A673 (cell line): ENCODE measurements around the gene CLDND2. TPM values are rescaled to one million over a fixed set of nuclear protein-coding genes. Genes with fewer than 3 reads are reported as not detected.

Source experiments
- BruUV-seq: library from RNA; stranded (reverse); fragments of 400-500 nt; replicated peaks from 2 replicates; lab custom pipeline; 2021; lab: Mats Ljungman, UMichigan
- CTCF ChIA-PET: fragments of 300-600 bp; sonication (Branson Sonifier 250); formaldehyde crosslinking; loops from one replicate; lab custom pipeline; 2022; ENCODE audit warnings: antibody characterized with exemption; lab: Charles Lee
- POLR2A ChIA-PET: fragments of 300-600 bp; sonication (Branson Sonifier 250); formaldehyde crosslinking; loops from one replicate; lab custom pipeline; 2022; ENCODE audit warnings: antibody characterized with exemption; ENCODE audit not compliant: low non-redundant PET; lab: Charles Lee
- DNase-seq: peaks from one replicate; pipeline ENCODE4 v3.0.0-alpha.2; 2015; ENCODE audit warnings: low spot score
- H3K27ac ChIP-seq: fragments of 200-600 bp; sonication (generic); 2 replicates; pipeline ENCODE4 v1.5.1; 2016; ENCODE audit warnings: mixed run types, low read depth, mild to moderate bottlenecking, mixed read lengths, antibody characterized with exemption, low read length; ENCODE audit not compliant: poor library complexity, severe bottlenecking
- H3K27me3 ChIP-seq: fragments of 200-600 bp; sonication (generic); replicated peaks from 2 replicates; pipeline ENCODE4 v1.6.1; 2017; ENCODE audit warnings: mixed run types, low read depth, mild to moderate bottlenecking, mixed read lengths, antibody characterized with exemption, low read length; ENCODE audit not compliant: insufficient read depth, poor library complexity
- H3K36me3 ChIP-seq: fragments of 200-600 bp; sonication (generic); 2 replicates; pipeline ENCODE4 v1.6.1; 2016; ENCODE audit warnings: mixed run types, mild to moderate bottlenecking, mixed read lengths, antibody characterized with exemption, low read length; ENCODE audit not compliant: insufficient read depth, poor library complexity, severe bottlenecking
- H3K4me1 ChIP-seq: fragments of 200-600 bp; sonication (generic); 2 replicates; pipeline ENCODE4 v1.6.1; 2017; ENCODE audit warnings: mixed run types, mild to moderate bottlenecking, mixed read lengths, antibody characterized with exemption, low read length; ENCODE audit not compliant: insufficient read depth, poor library complexity, severe bottlenecking
- H3K4me3 ChIP-seq: fragments of 200-600 bp; sonication (generic); 2 replicates; pipeline ENCODE4 v1.5.1; 2016; ENCODE audit warnings: low read depth, mixed run types, mild to moderate bottlenecking, mixed read lengths, low read length; ENCODE audit not compliant: poor library complexity, severe bottlenecking
- H3K9me3 ChIP-seq: fragments of 200-600 bp; sonication (generic); 2 replicates; pipeline ENCODE4 v1.6.1; 2016; ENCODE audit warnings: mixed run types, low read depth, mild to moderate bottlenecking, mixed read lengths, antibody characterized with exemption, low read length; ENCODE audit not compliant: poor library complexity, severe bottlenecking
- CTCF ChIP-seq: fragments of 300-800, 200-600 bp; sonication (generic); conservative IDR thresholded peaks from 2 replicates; pipeline ENCODE4 v1.5.1; 2017; ENCODE audit warnings: low read depth, mild to moderate bottlenecking, antibody characterized with exemption, low read length, moderate library complexity, mixed read lengths
- EZH2 ChIP-seq: fragments of 200-600 bp; sonication (generic); IDR thresholded peaks from 2 replicates; pipeline ENCODE4 v1.6.1; 2017; ENCODE audit warnings: borderline replicate concordance, low read depth, mild to moderate bottlenecking, mixed read lengths, antibody characterized with exemption, low read length; ENCODE audit not compliant: poor library complexity, severe bottlenecking
- intact Hi-C: fragments of 100-400 bp; cut with micrococcal nuclease; formaldehyde crosslinking; loops from one replicate; pipeline ENCODE4 v1.10.0; 2022; ENCODE audit not compliant: unreplicated experiment
- total RNA-seq: library from RNA; stranded (reverse); gene quantifications from 2 replicates; pipeline ENCODE4 v1.2.3, GENCODE V29; 2021

CLDND2 gene
- total RNA-seq, 1 experiment from 2014 or later, result not detected

- Histone ChIP-seq H3K27me3 (no peaks in the 10 kb centered on the region), H3K4me1 (peaks cover 10% of the 10 kb centered on the region), H3K27ac (no peak overlapping the region), H3K36me3 (no peaks in the 10 kb centered on the region), H3K4me3 (no peak overlapping the region), H3K9me3 (no peaks in the 10 kb centered on the region)
- BruUV-seq, result no TSS peak
- DNase-seq, result no peak
- CTCF ChIA-PET, result interaction anchor here (1.1 kb wide), 1 partner anchor 81 kb away, joined by 3 read pairs; no protein-coding TSS in a partner anchor
- TF ChIP-seq EZH2 (no peak), CTCF (no peak)
- intact Hi-C loops, result no loop called here
- POLR2A ChIA-PET, result no interaction called here
Measured at GRCh38 chr19:51391073-51391611, 22.3 kb upstream of the CLDND2 start.

- TF ChIP-seq EZH2 (no peak), CTCF (no peak)
- no peaks in the 10 kb centered on the region for H3K36me3 ChIP-seq
- no peak overlapping the region for H3K27ac ChIP-seq
- DNase-seq, result no peak
- CTCF ChIA-PET, result no interaction called here
- no peaks in the 10 kb centered on the region for H3K9me3 ChIP-seq
- H3K4me3 ChIP-seq, result no peak overlapping the region
- no TSS peak for BruUV-seq
- intact Hi-C loops, result no loop called here
- POLR2A ChIA-PET, result no interaction called here
- H3K4me1 ChIP-seq, result no peaks in the 10 kb centered on the region
- H3K27me3 ChIP-seq, result no peaks in the 10 kb centered on the region
Measured at GRCh38 chr19:51389143-51389542, 20.3 kb upstream of the CLDND2 start.

GRCh38 chr19:51387924-51388389, 19.2 kb upstream of the CLDND2 start, which contains the start of gene LIM2:
Gene LIM2 (minus strand): TSS chr19:51387974. CDS start chr19:51387443, 531 bp downstream.
- intact Hi-C loops, result no loop called here
- Histone ChIP-seq H3K4me3 (no peak within 1 kb of the TSS), H3K9me3 (no peaks in the 10 kb centered on the region), H3K4me1 (no peaks in the 10 kb centered on the region), H3K27me3 (no peaks in the 10 kb centered on the region), H3K27ac (no peak within 1 kb of the TSS), H3K36me3 (no peaks in the 10 kb centered on the region)
- CTCF ChIA-PET, result no interaction called here
- POLR2A ChIA-PET, result no interaction called here
- TF ChIP-seq EZH2 (no peak), CTCF (no peak)
- BruUV-seq, result no TSS peak
- DNase-seq, result no peak
